HG03139 (cell line): ENCODE data around the gene SHROOM2.

Source experiments
- ATAC-seq: cut with Tn5 transposase; IDR thresholded peaks from one replicate; pipeline ENCODE4 v1.9.1; 2021; ENCODE audit not compliant: unreplicated experiment

The SHROOM2 gene

DNA sequence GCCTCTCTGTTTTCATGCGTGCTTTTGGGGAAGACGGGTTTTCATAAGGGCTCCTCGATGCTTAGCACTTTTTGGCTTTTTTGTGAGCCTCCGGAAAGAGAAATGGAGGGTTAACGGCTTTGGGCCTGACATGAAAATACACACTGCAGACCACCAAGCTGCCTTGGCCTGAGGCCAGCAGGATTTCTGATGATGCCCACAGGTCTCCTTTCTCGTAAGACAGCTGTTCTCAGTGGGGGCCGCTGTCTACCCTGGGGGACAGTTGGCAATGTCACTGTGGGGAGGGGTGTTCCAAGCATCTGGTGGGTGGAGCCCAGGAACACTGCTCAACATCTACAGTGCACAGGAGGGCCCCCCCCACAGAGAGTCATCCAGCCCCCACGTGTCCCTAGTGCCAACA is 151.5 kb downstream of the SHROOM2 start:
- ATAC-seq, result no peak

- ATAC-seq, result no peak
Measured at GRCh38 chrX:9938516-9938915, 152.3 kb downstream of the SHROOM2 start.

DNA sequence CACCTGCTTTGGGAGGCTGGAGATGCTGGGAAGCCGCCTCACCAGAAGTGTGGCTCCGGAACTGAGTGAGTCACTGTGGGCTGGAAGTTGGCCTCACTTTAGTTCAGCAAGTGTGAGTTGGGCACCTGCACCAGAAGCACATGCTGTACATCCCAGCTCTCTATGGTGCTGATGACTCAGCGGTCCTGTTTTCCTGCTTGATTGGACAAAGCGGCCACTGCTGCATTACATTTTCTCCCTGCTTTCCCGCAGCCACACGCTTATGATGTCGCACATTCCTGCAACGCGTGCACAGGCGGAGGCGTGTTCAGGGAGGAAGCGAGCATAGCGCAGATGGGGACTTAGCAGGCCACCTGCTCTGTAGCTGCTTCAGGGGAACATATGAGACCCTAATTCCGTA is 154.2 kb downstream of the SHROOM2 start:
- no peak for ATAC-seq

DNA sequence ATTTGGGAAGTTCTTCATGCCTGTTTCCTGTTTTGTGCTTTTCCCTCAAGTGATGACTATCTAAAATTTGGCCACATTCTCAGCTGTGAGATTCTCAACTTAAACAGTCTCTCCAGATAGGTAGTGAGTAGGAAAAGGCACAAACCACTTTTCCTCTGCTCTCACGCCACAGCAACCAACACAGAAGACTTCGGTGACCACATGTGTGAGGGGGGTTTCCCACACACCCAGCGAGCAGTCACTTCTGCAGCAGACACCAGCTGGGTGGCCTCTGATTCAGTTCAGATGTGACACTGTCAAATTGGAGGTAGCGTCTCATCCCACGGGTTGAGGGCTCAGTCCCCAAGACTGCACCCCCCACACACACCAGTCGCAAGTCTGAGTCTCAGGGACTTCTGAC is 155.9 kb downstream of the SHROOM2 start:
- ATAC-seq, result peak; percentile 82

DNA sequence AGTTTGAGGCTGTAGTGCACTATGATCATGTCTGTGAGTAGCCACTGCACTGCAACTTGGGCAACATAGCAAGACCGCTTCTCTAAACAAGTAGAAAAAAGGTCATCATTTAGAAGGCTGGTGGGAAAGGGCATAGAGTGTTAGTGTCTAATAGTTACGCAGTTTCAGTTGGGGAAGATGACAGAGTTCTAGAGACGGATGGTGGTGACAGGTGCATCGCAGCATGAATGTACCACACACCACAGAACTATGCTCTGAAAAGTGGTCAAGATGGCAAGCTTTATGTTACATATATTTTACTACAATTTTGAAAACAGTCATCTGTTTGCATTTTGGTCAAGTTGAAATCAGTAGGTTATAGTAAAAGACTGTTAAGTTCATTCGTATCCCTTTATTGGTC is 157.2 kb downstream of the SHROOM2 start:
- no peak for ATAC-seq

- ATAC-seq, result no peak
Measured at GRCh38 chrX:9947131-9947794, 161.0 kb downstream of the SHROOM2 start.

GRCh38 chrX:9948406-9948805 is 162.2 kb downstream of the SHROOM2 start:
- no peak for ATAC-seq

DNA sequence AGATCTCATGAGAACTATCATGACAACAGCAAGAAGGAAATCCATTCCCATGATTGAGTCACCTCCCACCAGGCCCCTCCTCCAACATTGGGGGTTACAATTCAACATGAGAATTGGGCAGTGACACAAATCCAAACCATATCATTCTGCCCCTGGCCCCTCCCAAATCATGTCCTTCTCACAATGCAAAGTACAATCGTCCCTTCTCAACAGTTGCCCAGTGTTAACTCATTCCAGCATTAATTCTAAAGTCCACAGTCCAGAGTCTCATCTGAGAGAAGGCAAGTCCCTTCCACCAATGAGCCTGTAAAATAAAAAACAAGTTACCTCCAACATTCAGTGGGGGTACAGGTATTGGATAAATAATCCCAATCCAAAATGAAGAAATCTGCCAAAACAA is 166.1 kb downstream of the SHROOM2 start:
- ATAC-seq, result no peak

DNA sequence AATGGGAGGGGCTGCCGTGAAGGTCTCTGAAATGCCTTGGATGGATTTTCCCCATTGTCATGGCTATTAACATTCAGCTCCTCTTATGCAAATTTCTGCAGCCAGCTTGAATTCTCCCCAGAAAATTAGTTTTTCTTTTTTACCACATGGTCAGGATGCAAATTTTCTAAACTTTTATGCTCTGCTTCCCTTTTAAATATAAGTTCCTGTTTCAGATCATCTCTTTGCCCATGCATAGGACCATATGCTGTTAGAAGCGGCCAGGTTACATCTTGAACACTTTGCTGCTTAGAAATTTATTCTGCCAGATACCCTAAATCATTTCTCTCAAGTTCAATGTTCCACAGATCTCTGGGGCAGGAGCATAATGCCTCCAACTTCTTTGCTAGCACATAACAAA is 167.2 kb downstream of the SHROOM2 start:
- ATAC-seq, result no peak

DNA sequence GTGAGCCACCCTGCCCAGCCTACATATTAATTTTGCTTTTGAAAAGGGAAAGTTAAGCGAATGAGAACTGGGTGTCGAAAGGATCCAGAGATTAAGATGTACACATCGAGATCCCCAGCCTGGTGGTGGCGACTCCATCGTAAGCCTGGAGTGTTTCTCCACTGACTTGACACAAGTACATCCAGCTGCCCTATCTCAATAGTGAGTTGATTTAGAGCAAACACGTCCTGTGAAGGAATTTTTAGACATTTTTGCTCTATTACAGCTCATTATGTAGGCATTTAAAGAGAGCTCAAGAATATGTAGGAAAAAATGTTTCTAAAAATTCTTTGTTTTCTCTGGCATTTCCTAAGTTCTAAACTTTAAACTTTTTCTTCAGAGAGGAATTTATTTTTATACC is 169.3 kb downstream of the SHROOM2 start:
- ATAC-seq, result no peak

DNA sequence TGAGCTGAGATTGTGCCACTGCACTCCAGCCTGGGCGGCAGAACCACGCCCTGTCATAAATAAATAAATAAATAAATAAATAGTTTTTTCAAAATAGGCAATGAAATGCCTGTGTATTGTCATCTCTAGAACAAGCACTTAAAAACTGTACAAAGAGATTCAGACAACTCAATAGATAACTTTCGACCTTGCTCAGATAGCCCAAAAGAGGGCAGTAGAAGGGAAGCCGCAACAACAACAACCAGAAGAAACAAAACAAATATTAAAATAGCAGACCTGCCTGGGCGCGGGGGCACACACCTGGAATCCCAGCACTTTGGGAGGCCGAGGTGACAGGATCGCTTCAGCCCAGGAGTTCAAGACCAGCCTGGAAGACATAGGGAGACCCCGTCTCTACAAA is 171.5 kb downstream of the SHROOM2 start:
- ATAC-seq, result no peak

GRCh38 chrX:9958183-9958582 is 172.0 kb downstream of the SHROOM2 start:
- no peak for ATAC-seq

DNA sequence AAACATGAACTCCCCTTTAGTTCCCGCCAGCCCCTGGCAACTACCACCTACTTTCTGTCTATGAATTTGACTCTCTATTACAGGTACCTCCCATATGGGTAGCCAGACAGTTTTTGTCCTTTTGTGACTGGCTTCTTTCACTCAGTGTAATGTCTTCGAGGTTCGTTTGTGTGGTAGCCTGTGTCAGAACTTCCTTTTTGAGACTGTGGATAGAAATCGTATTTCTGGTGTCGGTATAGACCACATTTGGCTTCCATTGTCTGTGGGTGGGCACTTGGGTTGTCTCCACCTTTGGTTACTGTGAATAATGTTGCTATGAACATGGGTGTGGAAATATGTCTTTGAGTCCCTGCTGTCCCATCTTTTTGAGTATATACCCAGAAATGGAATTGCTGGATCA is 175.5 kb downstream of the SHROOM2 start:
- ATAC-seq, result no peak

GRCh38 chrX:9966775-9967408 is 180.7 kb downstream of the SHROOM2 start, which contains the start of gene CLDN34:
Gene CLDN34 (plus strand): TSS chrX:9967358. CDS start chrX:9967358, 0 bp downstream.
- no peak for ATAC-seq

- ATAC-seq, result no peak
Measured at GRCh38 chrX:9977635-9978034, 191.4 kb downstream of the SHROOM2 start.

- no peak for ATAC-seq
Measured at GRCh38 chrX:9980401-9980800, 194.2 kb downstream of the SHROOM2 start.

DNA sequence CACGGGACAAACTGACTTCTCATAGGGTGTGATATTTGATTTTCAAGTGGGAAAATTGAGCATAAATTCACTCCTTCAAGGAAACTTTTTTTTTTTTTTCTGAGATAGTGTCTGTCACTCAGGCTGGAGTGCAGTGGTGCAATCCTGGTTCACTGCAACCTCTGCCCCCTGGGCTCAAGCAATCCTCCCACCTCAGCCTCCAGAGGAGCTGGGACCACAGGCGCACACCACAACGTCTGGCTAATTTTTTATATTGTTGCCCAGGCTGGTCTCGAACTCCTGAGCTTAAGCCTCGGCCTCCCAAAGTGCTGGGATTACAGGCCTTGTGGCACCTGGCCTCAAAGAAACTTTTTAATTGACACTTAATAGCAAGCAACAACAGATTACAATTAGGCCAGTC is 194.7 kb downstream of the SHROOM2 start:
- ATAC-seq, result no peak

DNA sequence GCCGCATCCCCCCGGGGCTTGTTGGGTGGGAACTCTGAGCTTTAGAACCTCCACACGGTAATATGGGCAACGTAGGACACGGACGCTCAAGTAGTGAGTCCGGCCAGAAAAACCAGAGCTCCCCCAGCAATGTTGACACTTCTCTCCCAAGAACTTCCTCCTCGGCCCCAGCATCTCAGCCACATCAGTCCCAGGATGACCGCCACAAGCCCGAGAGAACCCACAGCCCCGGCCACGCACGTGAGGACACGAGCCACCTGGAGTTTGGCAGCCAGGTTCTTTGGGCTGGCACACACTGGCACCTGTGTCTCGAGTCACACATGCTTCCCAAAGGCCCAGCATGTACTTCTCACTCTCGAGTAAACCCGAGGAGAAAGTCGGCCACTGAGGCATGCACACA is 197.2 kb downstream of the SHROOM2 start:
- no peak for ATAC-seq

- no peak for ATAC-seq
Measured at GRCh38 chrX:9983846-9984245, 197.6 kb downstream of the SHROOM2 start.

GRCh38 chrX:9988762-9989161 is 202.5 kb downstream of the SHROOM2 start:
- ATAC-seq, result no peak

GRCh38 chrX:9992061-9992460 is 205.8 kb downstream of the SHROOM2 start:
- no peak for ATAC-seq

GRCh38 chrX:9992724-9993123 is 206.5 kb downstream of the SHROOM2 start:
- ATAC-seq, result no peak

DNA sequence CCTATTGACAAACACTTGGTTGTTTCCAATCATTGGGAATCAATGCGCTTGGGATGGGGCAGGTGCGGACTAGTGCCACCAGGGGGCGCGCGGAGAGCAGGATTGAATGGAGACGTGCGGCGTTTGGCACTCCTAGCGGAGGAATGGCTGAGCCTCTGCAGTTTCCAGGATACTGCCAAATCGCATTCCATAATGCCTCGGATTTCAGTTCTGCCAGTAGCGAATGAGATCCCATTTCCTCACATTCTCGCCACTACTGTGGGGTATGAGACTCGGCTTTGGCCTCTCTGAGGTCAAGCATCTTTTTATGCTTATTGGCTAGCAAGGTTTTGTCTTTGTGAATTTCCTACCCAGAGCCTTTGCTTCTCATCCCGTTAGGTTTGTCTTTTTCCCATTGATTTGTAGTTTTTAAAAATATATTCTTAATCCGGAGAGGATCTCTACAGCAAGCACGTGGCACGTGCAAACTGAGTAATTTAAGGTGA is 209.7 kb downstream of the SHROOM2 start:
- ATAC-seq, result peak; percentile 56
